GM21825 (cell line): Measurements from ENCODE around the gene HRH1.
"Not testable (repeated sequence)": the region's sequence is repeated elsewhere in the genome, so short reads cannot be mapped to it uniquely, and the experiment has no call there.

Experiments
- ATAC-seq: cut with Tn5 transposase; IDR thresholded peaks from one replicate; pipeline ENCODE4 v1.9.1; 2021; ENCODE audit warnings: mild to moderate bottlenecking, moderate library complexity; ENCODE audit not compliant: unreplicated experiment

HRH1 gene

GRCh38 chr3:11201251-11202019 is 47.1 kb downstream of the HRH1 start:
- no peak for ATAC-seq

DNA sequence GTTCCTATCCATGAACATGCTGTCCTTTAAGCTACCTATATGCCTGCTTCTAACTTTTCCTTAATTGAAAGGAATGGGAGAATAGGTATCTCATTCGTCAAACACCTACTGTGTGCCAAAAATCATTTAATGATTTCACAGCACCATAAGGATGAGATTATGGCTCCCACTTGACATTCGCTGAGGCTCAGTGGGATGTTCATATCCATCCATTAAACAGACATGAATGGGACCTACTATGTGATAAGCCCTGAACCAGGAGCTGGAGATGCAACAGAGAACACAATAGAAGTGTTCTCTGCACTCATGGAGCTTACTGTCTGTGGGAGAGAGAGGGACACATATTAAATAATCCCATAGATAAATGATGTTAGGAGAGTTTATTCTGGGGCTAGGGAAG is 49.7 kb downstream of the HRH1 start:
- no peak for ATAC-seq

GRCh38 chr3:11204697-11205348 is 50.5 kb downstream of the HRH1 start:
- ATAC-seq: no peak

- not testable (repeated sequence) for ATAC-seq
Observed at GRCh38 chr3:11205881-11206280, 51.6 kb downstream of the HRH1 start.

DNA sequence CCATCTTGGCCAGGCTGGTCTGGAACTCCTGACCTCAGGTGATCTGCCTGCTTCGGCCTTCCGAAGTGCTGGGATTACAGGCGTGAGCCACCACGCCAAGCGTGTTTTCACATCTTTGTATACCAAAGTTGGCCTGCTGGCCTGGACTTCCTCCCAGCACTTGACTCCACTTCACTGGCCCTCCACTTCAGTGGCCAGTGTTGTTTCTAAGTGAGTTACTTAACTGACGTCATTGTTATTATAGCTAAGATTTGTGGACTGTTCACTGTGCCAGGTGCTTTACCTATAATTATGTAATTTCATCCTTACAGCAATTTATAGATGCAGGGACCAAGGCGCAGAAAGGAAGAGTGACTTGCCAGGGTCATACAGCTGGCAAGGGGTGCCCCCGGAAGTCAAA is 52.0 kb downstream of the HRH1 start:
- no peak for ATAC-seq

DNA sequence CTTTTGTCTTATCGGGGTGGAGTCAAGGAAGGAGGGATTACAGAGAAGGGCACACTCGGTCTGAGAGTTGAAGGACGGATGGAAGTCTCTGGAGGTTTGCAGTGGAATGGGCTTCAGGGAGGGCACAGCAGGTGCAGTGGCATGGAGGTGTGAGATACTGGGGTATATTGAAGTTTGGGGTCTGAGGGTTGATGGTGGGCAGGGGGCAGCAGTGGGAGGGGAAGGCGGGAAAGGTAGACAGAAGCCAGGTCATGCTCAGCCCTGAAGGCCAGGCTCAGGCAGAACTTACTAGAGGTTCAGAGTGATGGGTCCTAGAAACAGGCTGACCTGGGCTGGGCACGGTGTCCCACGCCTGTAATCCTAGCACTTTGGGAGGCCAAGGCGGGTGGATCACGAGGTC is 52.7 kb downstream of the HRH1 start:
- ATAC-seq: no peak

DNA sequence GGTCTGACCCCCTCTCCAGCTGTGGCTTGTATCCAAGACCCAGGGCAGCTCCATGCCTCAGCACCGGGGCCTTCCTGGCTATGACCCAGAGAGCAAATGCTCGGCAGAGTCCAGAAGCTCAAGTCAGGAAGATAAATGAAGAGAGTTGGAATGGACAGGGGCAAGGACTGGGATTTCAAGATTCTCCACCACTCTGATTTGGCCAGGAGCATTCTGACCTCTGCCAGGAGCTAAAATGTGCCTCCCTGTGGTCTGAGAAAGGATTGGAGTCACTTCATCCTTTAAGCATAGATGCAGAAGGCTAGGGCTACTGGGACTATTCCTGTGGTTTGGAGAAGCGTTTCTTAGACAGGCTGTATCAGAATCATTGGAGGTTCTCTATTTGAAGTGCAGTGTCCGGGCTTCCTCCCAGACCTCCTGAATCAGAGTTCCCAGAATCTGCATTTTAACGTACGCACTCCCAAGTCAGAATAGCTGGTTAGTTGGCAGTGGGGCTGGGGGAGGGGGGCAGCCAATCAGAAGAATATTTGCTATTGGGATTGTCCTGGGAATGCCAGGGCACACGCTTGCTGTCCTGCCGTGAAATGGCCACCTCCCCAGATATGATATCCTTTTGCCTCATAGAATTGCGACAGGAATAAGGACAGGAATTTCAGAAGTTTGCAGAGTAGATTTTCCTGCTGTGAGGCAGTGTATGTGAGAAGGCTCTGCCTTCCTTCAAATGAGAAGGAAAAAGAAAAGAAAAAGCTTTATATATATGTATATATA is 57.4 kb downstream of the HRH1 start:
- ATAC-seq: no peak

- no peak for ATAC-seq
Observed at GRCh38 chr3:11212299-11212608, 58.0 kb downstream of the HRH1 start.

DNA sequence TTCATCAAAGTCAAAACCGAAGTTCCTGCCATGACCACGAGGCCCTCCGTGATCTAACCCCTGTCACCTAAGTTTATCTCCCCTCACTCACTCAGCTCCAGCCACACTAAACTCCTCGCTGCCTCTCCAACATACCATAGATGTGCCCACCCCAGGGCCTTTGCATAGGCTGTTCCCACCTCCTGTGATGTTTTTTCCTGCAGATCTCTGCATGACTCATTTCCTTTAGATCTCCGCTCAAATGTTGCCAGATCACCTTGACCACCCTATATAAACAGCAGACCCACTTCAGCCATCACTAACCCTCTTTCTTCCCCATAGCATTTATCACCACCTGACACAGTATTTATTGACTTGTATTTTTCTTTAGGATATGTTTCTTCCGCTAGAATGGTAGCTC is 58.5 kb downstream of the HRH1 start:
- no peak for ATAC-seq

DNA sequence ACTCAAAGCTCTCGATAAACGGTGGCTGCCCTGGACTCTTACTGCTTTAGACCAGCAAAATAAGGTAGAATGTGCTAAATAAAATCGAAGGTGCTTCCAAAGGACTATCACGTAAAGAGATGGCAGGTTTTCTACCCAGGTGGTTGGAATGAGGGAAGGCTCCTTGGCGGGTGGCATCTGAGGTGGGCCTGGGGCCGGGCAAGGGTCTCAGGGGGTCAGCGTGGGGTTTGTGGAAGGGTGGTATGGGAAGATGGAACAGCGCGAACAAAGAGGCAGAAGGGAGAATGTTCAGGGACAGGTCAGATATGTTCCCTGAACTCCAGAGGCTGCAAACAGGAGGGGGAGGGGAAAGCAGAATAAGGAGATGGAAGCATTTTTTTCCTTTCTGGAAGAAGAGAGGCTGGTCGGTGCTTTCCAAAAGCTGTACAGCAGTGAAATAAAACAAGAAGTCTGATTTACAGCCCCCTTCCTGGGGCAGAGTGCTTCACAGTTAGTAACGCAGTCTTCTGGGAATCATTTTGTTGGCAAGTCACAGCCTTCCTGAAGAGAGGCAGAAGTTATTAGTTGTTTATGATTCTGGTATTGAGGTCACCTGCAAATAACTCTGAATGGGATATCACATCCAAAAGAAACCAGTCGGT is 59.6 kb downstream of the HRH1 start:
- ATAC-seq: no peak

DNA sequence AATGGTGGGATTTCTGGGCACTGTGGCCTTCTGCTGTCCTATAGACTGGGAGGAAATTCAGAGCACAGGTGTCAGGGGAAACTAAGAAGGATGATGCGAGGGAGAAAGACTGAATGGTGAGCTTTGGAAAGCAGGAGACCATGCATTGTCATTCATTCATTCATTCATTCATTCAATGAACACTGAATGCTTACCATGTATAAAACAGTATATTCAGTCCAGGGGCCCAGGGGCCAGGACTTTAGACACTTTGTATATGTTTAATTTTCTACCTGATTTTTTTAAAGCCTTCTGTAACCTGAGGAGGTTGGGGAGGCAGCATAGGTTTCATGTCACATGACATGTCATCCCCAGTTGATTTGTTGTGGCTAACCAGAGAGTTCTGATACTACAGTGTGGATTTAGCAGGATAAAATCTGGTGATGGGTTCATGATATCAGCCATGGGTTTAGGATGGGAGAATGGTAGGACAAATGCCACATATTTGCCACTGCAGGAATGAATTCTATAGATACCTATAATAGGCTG is 60.2 kb downstream of the HRH1 start:
- no peak for ATAC-seq

DNA sequence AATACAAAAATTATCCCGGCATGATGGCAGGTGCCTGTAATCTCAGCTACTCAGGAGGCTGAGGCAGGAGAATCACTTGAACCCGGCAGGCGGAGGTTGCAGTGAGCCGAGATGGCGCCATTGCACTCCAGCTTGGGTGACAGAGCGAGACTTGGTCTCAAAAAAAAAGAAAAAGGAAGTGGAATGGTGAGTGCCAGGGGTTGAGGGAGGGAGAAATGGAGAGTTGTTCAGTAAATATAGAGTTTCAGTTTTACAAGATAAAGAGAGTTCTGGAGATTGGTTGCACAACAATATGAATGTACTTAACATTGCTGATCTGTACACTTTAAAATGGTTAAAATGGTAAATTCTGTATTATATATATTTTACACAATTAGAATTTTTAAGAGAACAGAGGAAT is 63.1 kb downstream of the HRH1 start:
- ATAC-seq: not testable (repeated sequence)

- no peak for ATAC-seq
Observed at GRCh38 chr3:11220230-11220629, 65.9 kb downstream of the HRH1 start.

DNA sequence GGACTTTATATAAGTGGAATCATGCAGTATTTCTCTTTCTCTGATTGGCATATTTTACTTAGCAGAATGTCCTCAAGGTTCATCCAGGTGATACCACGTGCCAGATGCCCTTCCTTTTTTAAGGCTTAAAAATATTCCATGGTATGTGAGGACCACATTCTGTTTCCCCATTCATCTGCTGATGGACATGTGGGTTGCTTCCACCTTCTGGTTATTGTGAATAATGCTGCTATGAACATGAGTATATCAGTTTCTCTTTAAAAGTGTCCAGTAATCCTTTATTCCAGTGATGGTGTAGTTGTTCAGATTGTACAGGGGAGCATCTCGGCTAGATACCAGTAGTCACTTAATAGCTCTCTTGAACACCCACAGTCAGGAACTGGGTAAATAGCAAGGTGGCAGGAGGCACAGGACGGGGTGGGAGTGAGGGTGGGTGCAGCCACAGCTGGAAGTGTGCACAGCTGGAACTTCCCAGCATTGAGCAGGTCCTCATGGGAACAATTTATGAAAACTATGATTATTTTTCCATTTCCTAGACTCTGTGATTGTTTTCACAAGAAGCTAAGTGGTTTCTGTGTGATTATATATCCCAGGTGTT is 67.6 kb downstream of the HRH1 start:
- ATAC-seq: no peak

GRCh38 chr3:11224010-11224409 is 69.7 kb downstream of the HRH1 start:
- ATAC-seq: no peak

GRCh38 chr3:11224870-11225229 is 70.6 kb downstream of the HRH1 start:
- ATAC-seq: no peak

DNA sequence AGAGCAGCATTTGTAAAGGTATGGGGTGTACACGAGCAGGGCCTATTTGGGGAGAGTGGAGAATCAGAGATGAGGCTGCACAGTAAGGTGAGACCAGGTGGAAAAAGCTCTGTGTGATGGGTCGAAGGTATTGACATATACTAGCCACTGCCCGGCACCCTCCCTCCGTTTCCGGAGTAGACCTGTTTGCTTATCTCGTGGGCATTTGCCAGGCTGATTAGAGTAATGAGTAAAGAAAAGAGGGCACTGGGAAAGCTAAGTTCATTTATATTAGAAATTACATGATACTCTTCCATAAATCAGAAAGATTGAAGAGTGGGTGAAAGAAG is 71.7 kb downstream of the HRH1 start:
- ATAC-seq: no peak

DNA sequence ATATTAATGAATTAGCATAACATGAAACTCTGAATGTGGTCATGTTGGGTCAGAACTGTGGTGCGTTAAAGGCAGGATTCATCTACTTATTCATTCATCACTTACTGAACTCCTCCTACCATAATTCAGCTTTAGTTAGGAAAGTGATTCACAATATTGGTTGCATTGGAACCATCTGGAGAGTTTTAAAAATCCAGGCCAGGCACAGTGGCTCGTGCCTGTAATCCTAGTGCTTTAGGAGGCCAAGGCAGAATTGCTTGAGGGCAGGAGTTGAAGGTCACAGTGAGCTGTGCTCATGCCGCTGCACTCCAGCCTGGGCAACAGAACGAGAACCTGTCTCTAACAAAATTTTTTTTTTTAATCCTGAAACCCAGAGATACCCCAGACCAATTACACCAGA is 73.7 kb downstream of the HRH1 start:
- ATAC-seq: no peak

- no peak for ATAC-seq
Observed at GRCh38 chr3:11230125-11230524, 75.8 kb downstream of the HRH1 start.

DNA sequence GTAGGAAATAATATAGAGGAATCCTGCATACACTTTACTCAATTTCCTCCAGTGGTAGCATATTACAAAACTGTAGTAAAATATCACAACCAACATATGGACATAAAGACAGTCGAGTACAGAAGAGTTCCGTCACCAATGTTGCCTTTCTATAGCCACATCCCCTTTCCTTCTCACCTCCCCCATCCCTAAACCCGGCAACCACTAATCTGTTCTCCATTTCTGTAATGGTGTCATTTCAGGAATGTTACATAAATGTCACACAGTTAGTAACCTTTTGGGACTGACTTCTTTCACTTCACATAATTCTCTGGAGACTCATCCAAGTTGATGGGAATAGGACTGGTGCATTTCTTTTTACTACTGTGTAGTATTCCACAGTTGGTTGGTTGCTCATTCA is 76.5 kb downstream of the HRH1 start:
- ATAC-seq: no peak

GRCh38 chr3:11235385-11235784 is 81.1 kb downstream of the HRH1 start:
- no peak for ATAC-seq
